ENCODE measurements around the gene SLC52A3.
"Not testable (repeated sequence)": the region's sequence is repeated elsewhere in the genome, so short reads cannot be mapped to it uniquely, and the experiment has no call there.

GRCh38 chr20:800026-800425 lies 31.7 kb upstream of the SLC52A3 start:
- not testable (repeated sequence) for TF ChIP-seq CTCF (IDR thresholded peaks at IDR 0.05); ATF2 (CRISPR knock-in tag; IDR thresholded peaks at IDR 0.05; ENCODE audit: borderline replicate concordance, low read depth); SP1 (CRISPR knock-in tag; conservative IDR thresholded peaks at IDR 0.05)

Measured in WTC11 (cell line).